Measurements from ENCODE around the gene RNF121.

The RNF121 gene

DNA sequence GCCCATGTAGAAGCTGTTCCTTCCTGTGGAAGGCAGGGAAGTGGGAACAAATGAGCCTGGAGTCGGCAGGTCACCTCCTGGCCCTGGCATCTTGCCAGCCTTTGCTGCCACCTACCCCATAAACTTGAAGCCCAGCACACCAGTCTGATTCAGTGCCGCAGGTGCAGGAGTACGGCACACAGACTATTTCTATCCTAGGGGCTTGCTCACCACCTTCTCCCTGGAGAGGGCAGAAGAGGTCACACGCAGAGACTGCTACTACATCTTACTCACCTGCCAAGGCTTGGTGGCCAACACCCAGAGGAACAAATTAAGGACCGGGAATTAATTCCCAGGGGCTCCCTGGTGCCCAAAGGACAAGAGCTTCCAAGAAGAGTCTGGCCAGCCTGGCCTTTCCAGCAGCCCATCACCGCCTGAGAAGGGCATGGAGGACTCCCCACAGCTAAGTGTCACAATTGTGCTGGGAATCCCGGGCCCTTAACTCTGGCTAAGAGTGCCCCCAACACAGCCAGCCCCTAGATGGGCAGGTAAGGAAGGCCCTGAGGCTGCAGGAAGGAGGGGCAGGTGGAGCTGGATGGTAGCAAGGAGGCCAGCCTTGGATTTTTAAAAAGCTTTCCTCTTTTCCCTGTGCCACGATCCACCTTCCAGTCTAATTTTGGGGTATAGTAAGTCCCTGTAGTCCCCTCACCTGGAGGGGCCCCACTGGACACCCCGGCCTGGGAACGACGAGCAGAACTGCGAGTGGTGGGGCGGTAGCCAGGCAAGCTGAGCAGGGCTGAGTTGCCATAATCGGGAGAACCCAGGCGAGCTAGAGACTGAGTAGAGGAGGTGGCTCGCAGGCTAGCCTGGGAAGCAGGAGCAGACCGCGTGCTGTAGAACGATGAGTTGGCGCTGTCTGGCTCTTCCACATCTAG is 76.8 kb downstream of the RNF121 start:
- DNase-seq (ENCODE audit: extremely low read depth, low read depth) = no peak
- no peak overlapping the region for H3K4me3 ChIP-seq (replicated peaks; ENCODE audit: low read depth, low read length)
- TF ChIP-seq, protein P1, sequence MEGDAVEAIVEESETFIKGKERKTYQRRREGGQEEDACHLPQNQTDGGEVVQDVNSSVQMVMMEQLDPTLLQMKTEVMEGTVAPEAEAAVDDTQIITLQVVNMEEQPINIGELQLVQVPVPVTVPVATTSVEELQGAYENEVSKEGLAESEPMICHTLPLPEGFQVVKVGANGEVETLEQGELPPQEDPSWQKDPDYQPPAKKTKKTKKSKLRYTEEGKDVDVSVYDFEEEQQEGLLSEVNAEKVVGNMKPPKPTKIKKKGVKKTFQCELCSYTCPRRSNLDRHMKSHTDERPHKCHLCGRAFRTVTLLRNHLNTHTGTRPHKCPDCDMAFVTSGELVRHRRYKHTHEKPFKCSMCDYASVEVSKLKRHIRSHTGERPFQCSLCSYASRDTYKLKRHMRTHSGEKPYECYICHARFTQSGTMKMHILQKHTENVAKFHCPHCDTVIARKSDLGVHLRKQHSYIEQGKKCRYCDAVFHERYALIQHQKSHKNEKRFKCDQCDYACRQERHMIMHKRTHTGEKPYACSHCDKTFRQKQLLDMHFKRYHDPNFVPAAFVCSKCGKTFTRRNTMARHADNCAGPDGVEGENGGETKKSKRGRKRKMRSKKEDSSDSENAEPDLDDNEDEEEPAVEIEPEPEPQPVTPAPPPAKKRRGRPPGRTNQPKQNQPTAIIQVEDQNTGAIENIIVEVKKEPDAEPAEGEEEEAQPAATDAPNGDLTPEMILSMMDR (IDR thresholded peaks at IDR 0.05; ENCODE audit: low read depth, low read length, missing control alignments) = no peak

DNA sequence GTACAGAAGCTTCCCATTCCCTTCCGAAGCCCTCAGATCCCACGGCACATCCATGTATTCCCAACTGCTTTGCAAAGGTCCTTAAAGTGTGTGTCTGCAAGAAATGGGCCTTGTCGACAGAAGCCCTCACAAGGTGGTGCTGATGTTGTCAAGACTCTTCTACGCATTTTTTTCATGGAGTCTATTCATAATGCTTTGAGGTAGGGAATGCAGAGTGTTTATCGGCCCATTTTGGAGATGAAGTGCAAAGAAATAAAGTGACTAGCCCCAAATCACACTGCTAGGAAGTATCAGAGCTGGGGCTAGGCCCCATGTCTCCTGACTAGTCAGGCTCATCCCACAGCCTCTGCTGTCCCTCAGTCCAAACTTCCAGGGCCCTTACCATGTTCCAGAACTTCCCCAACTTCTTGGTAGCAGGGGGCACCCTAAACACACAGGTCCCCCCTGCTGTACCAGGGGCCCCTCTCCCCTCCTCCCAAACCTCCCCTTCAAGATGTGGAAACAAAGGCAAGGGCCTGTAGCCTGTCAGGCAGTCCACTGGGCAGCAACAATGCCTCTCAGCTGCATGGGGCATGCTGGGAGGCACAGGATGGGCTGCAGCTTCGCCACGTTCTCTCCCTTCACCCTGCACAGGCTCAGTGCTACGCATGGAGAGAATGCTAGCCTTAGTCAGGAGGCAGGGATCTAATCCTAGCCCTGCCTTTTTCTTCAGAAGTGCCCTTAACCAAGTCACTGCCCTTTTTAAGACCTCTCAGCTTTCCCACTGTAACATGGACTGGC is 77.7 kb downstream of the RNF121 start:
- no peak overlapping the region for H3K4me3 ChIP-seq (replicated peaks; ENCODE audit: low read depth, low read length)
- TF ChIP-seq, protein P1 (IDR thresholded peaks at IDR 0.05; ENCODE audit: low read depth, low read length, missing control alignments) = no peak
- DNase-seq (ENCODE audit: extremely low read depth, low read depth) = no peak

DNA sequence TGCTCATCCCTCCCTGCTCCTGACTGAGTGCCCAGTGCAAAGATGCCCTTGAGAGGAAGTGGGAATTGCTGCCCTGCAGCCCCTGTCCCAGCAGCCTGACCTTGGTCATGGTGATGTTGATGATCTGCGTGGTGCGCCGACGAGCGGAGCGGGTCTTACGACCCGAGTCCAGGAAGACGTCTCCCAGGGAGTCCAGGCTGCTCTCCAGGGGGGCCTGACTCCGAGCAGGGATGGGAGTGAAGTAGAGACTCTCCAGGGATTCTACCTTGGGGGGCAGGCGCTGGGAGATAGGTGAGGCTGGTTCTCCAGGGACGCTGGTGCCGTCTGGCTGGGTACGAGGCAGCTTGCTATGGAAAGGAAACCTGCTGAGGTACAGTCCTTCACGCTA is 78.2 kb downstream of the RNF121 start:
- H3K4me3 ChIP-seq (replicated peaks; ENCODE audit: low read depth, low read length) = no peak overlapping the region
- DNase-seq (ENCODE audit: extremely low read depth, low read depth) = no peak
- TF ChIP-seq, protein P1 (IDR thresholded peaks at IDR 0.05; ENCODE audit: low read depth, low read length, missing control alignments) = no peak

DNA sequence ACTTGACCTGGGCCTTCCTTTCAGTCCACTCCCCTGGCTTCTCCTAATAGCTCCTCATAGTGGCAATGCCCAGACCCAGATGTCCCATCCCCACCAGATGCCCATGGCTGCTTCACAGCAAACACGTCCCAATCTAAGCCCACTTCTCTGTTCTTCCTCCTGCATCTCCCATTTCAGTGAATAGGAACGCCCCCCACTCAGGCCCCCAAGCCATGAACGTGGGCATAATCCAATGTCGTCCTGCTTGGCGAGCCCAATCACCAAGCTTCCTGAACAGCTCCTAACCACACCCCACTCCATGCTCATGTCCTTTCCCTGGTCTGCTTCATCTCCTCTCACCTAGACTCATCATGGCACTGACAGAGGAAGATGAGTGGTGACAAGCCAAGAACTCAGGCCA is 78.7 kb downstream of the RNF121 start:
- TF ChIP-seq, protein P1 (IDR thresholded peaks at IDR 0.05; ENCODE audit: low read depth, low read length, missing control alignments) = no peak
- no peak overlapping the region for H3K4me3 ChIP-seq (replicated peaks; ENCODE audit: low read depth, low read length)
- DNase-seq (ENCODE audit: extremely low read depth, low read depth) = no peak

DNA sequence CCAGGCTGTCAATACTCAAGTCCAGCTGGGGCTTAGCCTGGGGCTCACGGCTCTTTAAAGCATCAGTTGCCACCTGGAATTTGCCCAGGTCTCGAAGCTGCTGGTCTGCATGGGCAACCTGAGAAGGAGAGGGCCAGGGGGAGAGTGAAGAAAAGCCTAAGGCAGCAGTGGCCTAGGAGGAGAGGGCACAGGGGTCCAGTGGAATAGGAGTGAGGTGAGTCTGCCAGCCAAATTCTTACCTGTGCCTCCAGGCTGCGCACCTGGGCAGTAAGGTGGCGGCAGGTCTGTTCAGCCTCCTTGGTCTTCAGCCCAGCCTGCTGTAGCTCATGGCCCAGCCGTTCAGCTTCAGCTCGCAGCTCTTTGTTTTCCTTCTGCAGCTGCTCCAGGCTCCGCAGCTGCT is 79.9 kb downstream of the RNF121 start:
- DNase-seq (ENCODE audit: extremely low read depth, low read depth) = no peak
- TF ChIP-seq, protein P1 (IDR thresholded peaks at IDR 0.05; ENCODE audit: low read depth, low read length, missing control alignments) = no peak
- H3K4me3 ChIP-seq (replicated peaks; ENCODE audit: low read depth, low read length) = no peak overlapping the region

DNA sequence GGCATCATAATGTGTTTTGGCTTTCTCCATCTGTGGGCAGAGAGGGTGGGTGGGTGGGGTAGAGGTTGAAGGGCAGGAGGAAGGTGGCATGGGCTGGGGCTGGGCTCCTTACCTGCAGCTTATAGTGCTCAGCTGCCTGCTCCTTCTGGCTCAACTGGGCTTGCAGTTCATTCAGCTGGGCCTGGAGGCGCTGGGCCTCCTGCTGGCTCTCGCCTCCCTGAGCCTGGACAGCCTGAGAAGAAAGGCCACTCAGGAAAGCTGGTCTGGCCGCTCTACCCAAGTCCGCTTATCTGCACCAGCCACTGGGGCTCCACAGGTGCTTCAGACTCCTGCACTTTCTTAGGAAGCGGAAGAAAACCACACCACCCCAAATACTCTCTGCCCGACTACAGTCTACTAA is 80.3 kb downstream of the RNF121 start:
- no peak for DNase-seq (ENCODE audit: extremely low read depth, low read depth)
- H3K4me3 ChIP-seq (replicated peaks; ENCODE audit: low read depth, low read length) = no peak overlapping the region
- TF ChIP-seq, protein P1 (IDR thresholded peaks at IDR 0.05; ENCODE audit: low read depth, low read length, missing control alignments) = no peak
